GM18873 (cell line): ENCODE data around the gene HOXC12.

Source experiments
- ATAC-seq: cut with Tn5 transposase; IDR thresholded peaks from one replicate; pipeline ENCODE4 v1.9.1; 2021; ENCODE audit warnings: mild to moderate bottlenecking, moderate library complexity, moderate number of reproducible peaks; ENCODE audit not compliant: unreplicated experiment, low FRiP score

HOXC12 gene

DNA sequence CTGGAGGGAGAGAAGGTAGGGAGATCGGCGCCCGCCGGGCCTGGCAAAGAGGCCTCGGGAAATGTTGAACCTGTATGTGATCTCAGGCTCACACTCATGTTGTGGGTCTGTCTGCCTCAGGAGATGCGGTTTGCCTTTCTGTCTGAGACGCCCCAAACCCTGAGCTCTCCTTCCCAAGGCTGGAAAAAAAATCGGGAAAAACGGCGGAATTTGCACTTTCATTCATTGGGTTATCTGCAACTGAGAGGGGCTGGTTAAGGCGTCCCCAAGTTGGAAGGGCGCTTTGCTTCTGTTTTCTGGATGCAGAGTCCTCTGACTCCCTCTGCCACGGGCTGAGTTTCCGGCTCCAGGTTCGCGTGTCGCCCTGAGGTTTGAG is 40.3 kb downstream of the HOXC12 start:
- no peak for ATAC-seq

DNA sequence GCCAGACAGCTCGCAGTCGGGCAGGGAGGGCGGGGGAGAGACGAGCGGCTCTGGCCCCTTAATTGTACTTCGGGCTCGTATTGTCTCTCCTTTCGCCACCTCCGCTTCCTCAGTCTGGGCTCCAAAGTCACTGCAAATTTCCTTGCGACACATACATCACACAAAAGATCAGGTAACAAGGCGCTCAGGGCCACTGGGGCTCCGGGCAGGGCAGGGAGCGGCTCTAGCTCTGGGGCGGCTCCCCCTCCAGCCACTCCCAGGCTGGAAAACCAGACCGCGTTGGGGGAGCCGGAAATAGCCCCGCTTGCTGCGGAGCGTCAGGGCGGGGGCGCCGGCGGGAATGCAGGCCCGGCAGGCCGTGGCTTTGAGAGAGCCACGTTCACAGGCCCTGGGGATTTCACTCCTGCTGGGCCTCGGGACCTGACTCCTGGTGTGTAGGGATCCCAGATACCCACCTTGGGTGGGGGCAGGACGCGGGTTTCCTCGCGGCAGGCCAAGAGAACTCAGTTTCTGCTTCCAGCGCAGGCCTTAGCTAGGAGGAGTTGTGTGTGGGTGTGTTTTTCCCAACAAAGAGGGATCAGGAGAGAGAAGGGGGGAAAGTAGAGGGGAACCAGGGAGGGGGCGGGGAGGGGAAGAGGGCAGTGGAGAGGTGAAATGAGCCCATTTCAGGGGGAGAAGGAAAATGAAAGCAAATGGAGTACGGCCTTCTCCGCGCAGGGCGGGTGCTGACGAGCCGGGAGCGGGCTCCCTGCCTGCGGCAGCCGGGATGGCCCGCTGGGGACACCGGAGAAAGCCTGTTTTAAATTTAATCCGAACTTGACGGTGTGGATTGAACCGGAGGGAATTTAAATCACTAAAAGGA is 40.9 kb downstream of the HOXC12 start:
- ATAC-seq, result no peak

DNA sequence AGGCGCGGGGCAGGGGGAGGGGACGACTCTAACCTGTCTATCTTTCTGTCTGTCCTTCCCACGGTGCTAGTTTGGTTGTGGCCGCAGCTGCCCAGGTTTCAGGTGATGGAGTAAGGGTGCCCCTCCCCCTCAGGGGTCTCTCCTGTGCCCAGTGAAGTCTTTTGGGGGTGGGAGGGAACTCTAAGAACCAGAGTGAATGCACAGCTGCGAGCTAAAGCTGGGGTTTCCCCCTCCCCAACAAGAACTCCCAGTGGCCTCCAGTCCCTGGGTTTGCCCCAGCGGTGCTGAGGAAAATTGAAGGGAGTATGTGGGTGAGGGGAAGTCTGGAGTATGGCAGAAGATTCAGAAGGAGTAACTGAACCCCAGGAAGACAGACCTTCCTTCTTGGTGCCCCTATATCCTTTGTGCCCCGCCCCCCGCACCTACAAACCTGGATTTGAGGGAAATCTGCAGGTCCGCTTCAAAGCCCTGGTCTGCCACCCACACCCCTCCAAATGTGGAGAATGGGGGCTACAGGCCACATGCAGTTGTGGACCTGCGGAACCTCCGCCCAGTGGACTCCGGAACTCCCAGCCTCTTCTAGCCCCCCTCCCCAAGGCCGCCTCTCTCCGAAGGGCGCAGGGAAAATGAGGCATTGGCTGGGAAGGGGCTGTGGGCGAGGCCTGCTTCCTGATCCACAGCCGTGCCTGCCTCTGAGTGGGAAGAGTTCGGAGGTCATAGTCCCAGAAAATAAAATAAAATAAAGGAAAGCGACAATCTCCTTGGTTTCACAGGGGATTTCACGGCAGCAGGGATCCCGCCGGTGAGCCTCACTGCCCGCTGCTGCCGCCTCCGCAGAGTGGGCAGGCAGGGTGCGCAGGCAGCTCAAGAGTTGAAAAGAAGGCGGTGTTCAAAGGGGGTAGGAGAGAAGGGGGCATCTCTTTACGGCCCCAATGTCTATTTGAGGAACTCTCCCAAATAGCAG is 41.8 kb downstream of the HOXC12 start:
- ATAC-seq, result no peak

DNA sequence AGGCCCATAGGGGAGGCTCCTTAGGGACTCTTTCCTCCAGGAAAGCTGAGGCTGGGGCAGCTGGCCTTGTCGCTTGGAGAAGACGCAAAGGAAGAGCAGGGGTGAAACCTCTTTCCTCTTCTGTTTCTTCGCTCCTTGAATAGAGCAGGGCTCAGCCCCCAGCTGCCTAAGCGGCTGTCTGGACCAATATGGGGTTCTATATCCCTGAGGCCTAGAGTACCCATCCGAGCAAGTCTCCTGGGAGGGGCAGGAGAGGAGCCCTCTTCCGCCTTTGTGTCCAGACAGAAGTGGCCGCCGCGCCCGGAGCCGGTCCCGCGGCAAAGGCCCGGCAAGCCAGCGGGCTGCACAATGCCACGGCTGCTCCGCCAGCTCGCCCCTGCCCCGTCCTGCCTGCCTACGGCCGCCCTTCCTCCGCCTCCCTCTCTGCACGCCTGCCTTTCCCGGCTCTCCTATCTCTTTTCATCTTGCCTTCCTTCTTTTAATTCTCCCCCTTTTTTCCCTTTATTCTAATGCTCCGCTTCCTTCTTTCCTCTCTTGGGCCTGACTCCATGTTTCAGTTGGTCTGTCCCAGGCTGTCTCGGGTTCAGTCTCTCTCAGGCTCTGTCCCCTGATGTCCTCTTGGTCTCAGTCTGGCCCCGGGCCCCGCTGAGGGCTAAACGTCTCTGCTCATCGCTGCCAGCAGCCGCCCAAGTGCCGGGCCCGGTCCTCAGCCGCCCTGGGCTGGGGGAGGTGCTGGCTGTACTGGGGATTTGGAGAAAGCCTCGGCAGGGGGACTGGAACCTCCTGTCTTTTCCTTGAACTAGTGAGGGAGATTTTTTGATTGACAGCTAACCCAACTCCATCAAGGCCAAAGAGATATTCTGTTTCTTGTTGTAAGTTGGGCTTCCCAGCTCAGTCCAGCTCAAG is 42.8 kb downstream of the HOXC12 start:
- no peak for ATAC-seq

DNA sequence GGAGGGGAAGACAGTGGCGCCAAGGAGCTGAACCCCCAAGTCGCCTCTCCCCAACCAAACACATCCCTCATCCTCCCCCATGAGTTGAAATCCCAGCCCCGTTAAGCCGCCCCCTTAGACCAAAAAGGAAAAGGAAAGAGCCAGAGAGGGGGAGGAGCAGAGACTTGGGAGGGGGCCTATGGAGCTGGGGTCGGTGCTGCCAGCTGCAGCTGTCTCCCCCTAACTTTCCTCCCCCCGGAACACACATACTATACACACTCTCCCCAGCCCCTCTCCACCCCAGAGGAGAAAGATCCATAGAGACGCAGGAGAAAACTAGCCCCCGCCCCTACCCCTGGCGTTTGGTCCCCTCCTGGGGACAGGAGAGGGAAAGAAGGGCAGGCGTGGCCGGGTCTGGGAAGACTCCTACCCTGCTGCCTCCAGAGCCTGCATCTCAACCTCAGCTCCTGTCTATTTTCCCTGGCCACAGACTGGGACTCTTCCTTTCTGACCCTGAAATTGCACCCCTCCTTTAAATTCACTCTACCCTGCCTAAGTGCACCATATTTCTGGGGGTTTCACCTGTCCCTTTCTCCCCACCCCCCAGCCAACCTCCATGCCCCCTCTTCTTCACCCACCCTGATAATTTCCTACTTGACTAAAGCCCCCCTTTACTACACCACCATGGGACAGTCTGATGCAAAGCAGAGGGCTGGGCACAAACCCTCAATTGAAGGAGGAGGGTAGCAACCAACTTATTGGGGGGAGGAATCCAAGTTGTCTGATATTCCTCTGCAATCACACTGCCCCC is 43.6 kb downstream of the HOXC12 start:
- ATAC-seq, result no peak

DNA sequence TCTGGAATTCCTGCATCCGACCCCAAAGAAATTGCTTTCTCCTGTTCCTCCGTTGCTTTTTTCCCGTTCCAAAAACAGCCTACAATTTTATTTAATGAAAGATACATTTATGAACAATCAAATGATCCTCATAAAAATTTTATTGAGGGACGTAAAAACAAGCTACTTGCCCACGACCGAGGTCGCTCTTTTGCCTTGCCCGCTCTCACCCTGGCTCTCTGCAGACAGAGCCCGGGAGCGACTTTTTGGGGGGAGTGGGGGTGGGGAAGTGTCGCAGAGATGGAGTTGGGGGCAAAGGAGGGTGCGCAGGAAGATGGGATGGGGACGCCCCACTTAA is 44.2 kb downstream of the HOXC12 start:
- ATAC-seq, result no peak

DNA sequence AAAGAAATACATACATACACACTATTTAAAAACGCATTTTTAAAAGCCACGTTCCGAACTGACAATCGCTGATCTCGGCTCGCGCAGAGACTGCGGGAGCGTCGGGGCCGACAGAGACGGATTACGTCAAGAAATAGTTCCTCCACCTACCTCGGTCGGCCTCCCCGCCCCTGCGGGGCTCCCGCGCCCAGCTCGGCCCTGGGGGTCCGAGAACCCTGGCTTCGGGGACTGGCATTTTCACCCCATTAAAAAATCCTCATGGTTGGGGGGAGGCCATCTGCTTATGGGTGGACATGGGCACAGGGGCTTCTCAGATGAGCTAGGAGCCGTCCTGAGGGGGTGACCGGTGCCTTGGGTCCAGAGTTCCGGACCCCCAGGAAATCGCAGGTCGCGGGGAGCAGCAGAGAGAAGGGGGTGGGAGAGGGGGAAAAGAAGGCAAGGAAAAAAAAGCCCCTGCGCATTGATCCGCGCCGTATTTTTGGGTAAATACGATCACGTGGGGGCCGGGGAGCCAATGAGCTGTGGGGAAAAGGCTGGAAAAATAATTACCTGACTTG is 44.9 kb downstream of the HOXC12 start:
- no peak for ATAC-seq

DNA sequence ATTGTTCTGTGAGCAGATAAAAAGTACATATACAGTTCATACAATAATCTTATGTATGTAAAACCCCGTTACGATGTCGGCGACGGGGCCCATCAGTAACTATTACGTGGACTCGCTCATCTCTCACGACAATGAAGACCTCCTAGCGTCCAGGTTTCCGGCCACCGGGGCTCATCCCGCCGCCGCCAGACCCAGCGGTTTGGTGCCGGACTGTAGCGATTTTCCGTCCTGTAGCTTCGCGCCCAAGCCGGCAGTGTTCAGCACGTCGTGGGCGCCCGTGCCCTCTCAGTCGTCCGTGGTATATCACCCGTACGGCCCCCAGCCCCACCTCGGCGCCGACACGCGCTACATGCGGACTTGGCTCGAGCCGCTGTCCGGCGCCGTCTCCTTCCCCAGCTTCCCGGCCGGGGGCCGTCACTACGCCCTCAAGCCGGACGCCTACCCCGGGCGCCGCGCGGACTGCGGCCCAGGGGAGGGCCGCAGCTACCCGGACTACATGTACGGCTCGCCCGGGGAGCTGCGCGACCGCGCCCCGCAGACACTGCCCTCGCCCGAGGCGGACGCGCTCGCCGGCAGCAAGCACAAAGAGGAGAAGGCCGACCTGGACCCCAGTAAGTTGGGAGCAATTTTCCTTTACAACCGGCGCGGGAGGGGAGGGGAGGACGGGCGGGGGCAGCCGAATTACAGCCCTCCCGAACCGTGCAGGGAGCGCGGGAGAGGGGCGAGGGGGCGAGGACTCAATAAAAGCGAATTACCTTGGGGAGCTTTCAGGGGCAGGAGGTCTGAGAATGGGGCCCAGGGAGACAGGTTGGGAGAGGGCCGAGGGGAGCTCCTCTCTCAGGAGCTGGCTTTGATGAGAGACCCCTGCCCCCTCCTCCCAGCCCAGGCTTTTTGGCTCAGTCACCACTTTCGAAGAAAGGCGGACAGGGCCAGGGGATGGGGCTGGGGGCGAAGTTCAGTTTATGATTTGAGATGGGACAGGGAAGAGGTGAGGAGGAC is 45.7 kb downstream of the HOXC12 start, which contains the start of gene HOXC9:
Gene HOXC9 (plus strand): TSS at position 46 of the 999 bp plus-strand sequence. CDS start 28 bp downstream, at position 74.
- no peak for ATAC-seq

DNA sequence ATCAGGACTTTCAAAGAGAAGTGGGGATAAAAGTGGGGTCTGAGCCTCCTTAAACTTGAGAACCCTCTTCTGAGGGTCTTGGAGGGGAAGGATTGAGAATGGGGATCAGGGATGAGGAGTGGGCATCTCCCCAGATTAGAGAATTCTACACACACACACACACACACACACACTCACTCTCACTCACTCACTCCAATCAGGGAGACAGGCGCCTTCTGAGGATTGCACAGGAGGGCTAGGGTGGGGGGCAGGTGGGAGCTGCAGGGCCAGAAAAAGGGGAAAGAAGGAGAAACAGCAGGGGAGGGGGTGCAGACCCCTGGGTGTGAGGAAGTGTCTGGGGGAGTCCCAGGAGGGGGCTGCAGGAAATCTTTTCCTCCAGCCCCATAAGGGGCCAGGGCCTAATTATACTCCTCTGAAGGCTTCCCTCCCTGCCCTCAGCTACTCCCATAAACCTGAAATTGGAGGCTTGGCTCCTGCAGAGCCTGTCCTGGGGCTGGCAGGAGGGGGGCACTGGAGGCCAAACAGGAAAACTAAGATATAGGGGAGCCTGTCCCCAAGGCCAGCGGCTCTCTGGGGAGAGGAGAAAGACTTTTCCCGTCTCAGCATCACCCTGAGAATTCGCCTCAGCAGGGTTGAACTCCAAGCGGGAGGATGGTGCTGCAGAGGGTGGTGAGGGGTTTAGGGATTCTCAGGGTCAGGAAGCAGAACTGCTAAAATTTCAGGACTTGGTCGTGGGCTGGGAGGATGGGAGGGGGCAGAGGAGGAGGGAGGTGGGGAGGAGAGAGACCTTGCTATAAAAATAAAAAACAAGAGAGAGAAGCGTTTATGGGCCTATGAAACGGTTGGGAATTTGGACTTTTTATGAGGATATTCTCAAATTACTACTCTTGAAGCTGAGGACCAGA is 46.8 kb downstream of the HOXC12 start:
- no peak for ATAC-seq

DNA sequence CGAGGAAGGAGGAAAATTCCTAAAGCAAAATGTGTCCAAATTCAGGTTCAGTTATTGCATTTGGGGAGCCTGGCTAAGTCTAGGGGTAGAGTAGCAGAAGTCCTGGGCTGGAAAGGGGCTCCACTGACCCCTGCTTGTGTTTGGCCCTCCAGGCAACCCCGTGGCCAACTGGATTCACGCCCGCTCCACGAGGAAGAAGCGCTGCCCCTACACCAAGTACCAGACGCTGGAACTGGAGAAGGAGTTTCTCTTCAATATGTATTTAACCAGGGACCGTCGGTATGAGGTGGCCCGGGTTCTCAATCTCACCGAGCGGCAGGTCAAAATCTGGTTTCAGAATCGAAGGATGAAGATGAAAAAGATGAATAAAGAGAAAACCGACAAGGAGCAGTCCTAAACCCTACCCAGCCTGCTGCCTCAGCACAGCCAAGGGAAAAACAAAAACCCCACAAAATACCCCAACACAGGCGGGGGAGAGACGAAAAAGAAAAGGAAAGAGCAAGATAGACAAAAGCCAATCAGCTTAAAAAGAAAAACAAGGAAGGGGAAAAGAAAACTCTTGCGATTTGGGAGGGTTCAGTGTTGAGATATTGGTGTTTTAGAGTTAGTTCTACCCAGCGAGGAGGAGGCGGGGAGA is 47.7 kb downstream of the HOXC12 start:
- ATAC-seq, result no peak

DNA sequence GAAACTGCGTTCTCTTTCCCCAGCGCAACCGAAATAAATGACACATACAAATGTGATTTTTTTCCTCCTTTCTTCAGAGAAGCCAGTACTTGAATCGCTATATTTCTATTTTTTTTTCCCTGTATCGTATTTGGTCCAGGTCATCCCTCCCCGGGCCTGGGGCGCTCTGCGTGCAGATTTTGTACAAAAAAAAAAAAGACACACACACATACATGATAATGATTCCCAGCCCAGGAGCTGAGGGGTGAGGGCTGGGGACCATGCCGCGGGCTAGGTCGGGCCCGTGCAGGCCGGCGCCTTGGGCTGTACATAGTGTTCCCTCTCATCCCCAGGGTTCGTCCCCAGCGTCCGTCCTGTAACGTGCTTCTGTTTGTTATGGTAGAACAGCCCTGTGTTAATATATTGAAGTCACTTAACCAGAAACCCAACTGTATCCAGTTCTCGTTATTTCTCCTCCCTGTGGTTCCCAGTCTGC is 48.2 kb downstream of the HOXC12 start:
- no peak for ATAC-seq

DNA sequence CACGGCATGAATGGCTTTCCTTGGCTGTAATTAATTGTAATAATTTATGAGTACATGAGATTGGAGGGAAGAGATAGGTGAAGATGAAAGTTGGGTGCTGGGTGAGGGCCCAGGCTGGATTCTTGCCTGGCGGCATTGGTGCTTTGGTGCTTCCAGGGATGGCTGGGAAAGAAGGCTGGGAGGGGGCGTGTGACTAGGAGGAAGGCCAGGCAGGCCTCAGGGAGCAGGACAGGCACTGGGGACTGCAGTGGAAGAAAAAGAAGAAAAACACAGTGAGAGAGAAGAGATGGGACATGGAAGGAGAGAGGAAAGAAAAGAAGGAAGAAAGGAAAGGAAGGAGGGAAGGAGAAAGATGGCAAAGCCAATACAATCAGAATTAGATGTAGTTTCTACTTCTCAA is 48.9 kb downstream of the HOXC12 start:
- ATAC-seq, result no peak

DNA sequence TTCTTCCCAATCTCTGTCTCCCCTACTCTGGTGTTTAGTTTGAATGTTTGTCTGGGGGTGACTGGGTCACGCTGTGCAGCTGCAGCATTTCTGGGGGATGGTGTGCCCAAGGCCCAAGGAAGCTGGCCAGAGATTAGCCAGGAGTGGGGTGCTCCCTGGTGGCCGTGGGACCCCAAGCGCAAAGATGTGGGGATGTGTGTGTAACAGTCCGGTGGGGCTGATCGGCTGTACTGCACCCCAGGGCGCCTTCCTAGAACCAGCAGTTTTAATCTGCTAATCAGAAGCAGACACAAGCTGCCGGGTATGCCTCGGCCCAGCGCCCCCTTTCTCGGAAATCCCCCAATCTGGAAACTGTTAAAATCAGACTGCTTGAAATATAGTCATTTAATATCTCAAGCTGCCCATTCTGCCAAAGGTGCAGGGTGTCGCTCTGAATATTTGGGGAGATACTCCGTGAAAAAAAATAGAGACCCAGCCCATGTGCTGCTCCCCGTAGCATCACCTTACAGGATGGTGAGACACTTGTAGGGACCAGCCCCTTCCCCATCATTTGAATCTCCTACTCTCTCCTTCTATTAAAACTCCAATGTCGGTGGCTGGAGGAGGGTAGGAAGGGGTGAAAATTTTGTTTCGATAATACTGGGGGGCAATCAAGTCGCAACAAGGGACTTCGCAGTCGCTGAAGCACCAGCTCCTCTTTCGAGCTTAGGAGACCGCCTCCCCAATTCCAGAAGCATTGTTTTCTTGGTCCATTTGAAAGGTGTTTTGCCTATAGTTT is 49.5 kb downstream of the HOXC12 start:
- ATAC-seq, result no peak

DNA sequence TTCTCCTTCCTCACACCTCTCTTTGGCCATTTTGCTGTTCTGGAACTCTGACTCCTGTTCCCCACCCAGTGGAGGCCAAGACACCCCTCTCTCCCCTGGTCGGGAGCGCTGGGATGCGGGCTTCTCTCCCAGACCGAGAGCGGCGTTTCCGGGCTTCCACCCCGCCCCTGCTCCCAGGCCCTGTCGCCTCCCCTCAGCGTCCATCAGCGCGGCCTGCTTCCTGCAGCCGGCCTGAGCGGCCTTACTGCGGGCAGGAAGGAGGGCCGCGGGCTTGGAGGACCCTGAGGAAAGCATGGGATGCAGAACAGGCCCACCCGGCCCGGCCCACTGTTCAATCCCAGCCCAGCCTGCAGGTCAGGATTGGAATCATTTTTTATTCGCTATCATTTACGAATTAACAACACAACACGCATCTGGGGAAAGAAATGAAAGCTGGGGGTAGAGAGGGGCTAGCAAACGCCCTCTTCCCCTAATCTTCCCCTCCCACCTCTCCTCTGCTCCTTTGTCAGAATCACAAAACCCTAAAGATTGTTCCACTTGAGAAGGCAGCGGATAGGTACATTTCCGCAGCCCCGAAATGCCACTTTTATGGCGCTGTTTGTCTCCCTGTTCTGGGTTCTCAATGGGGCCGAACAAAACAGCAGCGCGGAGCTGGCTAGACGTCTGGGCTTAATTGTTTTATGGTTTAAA is 50.3 kb downstream of the HOXC12 start:
- no peak for ATAC-seq

DNA sequence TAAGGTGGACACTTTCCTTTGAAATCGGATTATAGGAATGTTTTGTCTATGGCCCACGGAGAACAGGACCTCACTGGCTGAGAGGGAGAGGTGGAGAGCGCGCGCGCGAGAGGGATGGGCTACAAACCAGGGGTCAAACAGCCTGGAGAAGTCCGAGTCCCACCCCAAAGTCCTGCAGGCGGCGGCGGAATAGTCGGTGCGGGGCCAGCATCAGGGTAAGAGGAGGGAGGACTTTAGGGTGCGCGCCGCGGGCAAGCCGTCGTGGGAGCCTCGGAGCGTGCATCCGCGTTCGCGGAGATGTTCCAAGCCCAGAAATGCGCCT is 50.8 kb downstream of the HOXC12 start:
- no peak for ATAC-seq
